Gastroesophageal sphincter (tissue), 4 donors: ENCODE data around the gene SH2D3A. TPM values are rescaled to one million over a fixed set of nuclear protein-coding genes. Genes with fewer than 3 reads are reported as not detected.
"Not testable (repeated sequence)": the region's sequence is repeated elsewhere in the genome, so short reads cannot be mapped to it uniquely, and the experiment has no call there.

ENCODE experiments used
- ATAC-seq: fragments of 150-250 bp; one replicate; pipeline ENCODE4 v1.9.1; 2016; ENCODE audit warnings: mild to moderate bottlenecking, moderate library complexity
- H3K27ac ChIP-seq, 4 donors: fragments of 200-600 bp; sonication (generic) in 3 of 4; 1 replicate in 3 of 4; 2 replicates in 1 of 4; pipeline ENCODE4 v1.5.1; 2016 to 2019
- H3K27me3 ChIP-seq: fragments of 200-600 bp; sonication (generic); one replicate; pipeline ENCODE4 v1.5.1; 2019
- H3K36me3 ChIP-seq, 2 donors: fragments of 200-600 bp; sonication (generic); one replicate each; pipeline ENCODE4 v1.5.1; 2019; ENCODE audit warnings: control low read depth in 1 of 2
- H3K4me1 ChIP-seq, 3 donors: fragments of 200-600 bp; sonication (generic); 1 replicate in 2 of 3; 2 replicates in 1 of 3; pipeline ENCODE4 v1.5.1; 2016 to 2019; ENCODE audit warnings: control low read depth in 2 of 3
- H3K4me3 ChIP-seq, 2 donors: fragments of 200-600 bp; sonication (generic); one replicate each; pipeline ENCODE4 v1.5.1; 2019; ENCODE audit warnings: mild to moderate bottlenecking in 1 of 2, moderate library complexity in 1 of 2
- H3K9me3 ChIP-seq, 3 donors: fragments of 200-600 bp; sonication (generic); one replicate each; pipeline ENCODE4 v1.5.1; 2017 to 2019; ENCODE audit warnings: control low read depth in 2 of 3
- EP300 ChIP-seq: sonication (generic); formaldehyde crosslinking; IDR thresholded peaks from one replicate; pipeline ENCODE4 v1.6.1; 2017; ENCODE audit warnings: antibody characterized with exemption, mild to moderate bottlenecking
- POLR2A ChIP-seq, 2 donors: fragments of 450-650 bp; IDR thresholded peaks; one replicate each; pipeline ENCODE4 v1.6.1; 2017; ENCODE audit warnings: antibody characterized with exemption in 2 of 2, mild to moderate bottlenecking in 2 of 2, moderate library complexity in 1 of 2
- POLR2AphosphoS5 ChIP-seq: sonication (generic); formaldehyde crosslinking; IDR thresholded peaks from one replicate; pipeline ENCODE4 v1.6.1; 2017; ENCODE audit warnings: antibody characterized with exemption
- WGBS, 2 donors: methylation state at CpG; one replicate each; pipeline ENCODE4 v1.1.5; 2018; ENCODE audit warnings: low coverage in 1 of 2; 5-methylcytosine and 5-hydroxymethylcytosine counted together
- total RNA-seq, 4 donors: library from RNA; depleted of rRNA; stranded (reverse); fragments of >200 nt; gene quantifications; one replicate each; pipeline ENCODE4 v1.1.0, GENCODE V29; 2016
- TF ChIP-seq, protein P1 (sequence below), 4 experiments: fragments of 200-600 bp in 2 of 4; fragments of 450-650 bp in 2 of 4; sonication (generic) in 1 of 4; IDR thresholded peaks; one replicate each; pipeline ENCODE4 v1.5.1; 2017 to 2019; ENCODE audit warnings: antibody characterized with exemption in 4 of 4, mild to moderate bottlenecking in 2 of 4, moderate library complexity in 2 of 4

Gene SH2D3A
- total RNA-seq, 4 donors from 2014 or later: 0.78 to 5.8 (median 1.7) TPM; not detected in 1

DNA sequence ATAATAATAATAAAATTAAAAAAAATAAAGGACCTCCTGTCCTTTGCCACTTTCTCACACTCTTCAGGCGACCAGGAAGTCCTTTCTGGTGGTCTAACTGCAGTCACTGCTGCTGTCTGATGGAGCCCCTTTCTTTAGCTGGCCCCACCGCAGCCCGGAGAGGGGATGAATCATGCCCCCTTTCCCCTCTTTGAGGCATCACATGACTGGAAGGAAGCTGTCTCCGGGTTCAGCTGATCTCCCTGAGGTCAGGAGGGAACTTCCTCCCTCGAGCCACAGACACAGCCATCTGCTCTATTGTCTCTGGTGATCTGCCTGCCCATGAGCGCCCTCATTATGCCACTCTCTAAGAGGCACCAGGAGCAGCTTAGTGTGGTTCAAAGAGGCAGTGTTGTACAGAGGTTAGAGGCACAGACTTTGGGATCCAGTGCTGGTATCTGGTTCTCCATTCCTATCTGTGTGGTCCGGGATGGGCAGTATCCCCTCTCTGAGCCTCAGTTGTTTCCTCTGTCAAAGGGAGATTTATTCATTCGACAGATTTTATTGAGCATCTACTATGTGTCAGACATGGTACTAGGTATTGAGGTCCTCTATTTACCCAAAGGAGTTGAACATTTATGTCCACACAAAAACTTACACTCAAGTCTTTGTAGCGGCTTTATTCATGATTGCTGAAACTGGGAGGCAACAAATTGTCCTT, 35.3 kb upstream of the SH2D3A start:
- Histone ChIP-seq H3K27ac (no peak overlapping the region), H3K4me3 (no peak overlapping the region), H3K36me3 (no peaks in the 10 kb centered on the region), H3K9me3 (no peaks in the 10 kb centered on the region), H3K27me3 (peaks cover 81% of the 10 kb centered on the region), H3K4me1 (peaks cover 0 to 7% (median 3%) of the 10 kb centered on the region in 3 donors)
- ATAC-seq: peak; percentile 55
- TF ChIP-seq POLR2AphosphoS5: no peak
- no peak for TF ChIP-seq POLR2A (IDR thresholded peaks at IDR 0.05)
- 46 to 53% methylated on average over 4 to 6 of the region's 9 CpGs for WGBS, 2 donors

DNA sequence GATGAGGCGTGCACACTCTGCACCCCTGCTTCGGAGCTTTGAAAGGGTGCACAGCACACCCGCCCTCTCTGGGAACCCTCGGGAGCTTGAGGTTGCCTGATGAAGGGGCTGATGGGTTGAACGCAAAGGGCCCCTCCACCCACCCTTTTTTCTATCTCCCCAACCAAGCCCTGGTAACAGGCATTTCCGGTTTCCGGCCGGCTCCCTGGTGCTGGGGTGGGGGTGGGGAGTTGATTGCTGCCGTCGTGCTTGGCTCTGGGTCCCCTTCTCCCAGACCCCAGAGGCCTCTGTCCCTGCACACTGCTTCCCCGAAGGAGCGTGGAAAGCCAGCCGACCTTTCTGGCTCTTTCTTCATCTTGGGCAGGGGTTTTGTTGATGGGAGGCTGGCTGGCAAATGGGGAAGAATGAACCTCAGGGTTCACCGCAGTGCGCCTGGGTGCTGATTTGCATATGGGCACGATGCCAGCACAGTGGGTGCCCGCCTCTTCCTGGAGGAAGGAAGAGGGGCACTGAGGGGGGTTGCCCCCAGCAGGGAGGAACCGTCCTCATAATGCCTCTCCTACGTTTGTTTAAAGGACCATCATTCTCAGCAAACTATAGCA, 34.4 kb upstream of the SH2D3A start:
- Histone ChIP-seq H3K4me1 (peaks cover 0 to 7% (median 3%) of the 10 kb centered on the region in 3 donors), H3K9me3 (peaks cover 0 to under 1% (median 0%) of the 10 kb centered on the region in 3 donors), H3K4me3 (peak overlapping the region in 1 of 2 donors; percentile 23), H3K27me3 (peaks cover 84% of the 10 kb centered on the region), H3K27ac (no peak overlapping the region), H3K36me3 (no peaks in the 10 kb centered on the region)
- WGBS, 2 donors: 17% methylated on average over 6 of the region's 19 CpGs; no CpG with 5 or more reads in 1 of the 2 donors
- peak; percentile 10 for ATAC-seq
- TF ChIP-seq POLR2AphosphoS5 (no peak), EP300 (no peak), POLR2A (IDR thresholded peaks at IDR 0.05) (no peak)
- TF ChIP-seq, protein P1, sequence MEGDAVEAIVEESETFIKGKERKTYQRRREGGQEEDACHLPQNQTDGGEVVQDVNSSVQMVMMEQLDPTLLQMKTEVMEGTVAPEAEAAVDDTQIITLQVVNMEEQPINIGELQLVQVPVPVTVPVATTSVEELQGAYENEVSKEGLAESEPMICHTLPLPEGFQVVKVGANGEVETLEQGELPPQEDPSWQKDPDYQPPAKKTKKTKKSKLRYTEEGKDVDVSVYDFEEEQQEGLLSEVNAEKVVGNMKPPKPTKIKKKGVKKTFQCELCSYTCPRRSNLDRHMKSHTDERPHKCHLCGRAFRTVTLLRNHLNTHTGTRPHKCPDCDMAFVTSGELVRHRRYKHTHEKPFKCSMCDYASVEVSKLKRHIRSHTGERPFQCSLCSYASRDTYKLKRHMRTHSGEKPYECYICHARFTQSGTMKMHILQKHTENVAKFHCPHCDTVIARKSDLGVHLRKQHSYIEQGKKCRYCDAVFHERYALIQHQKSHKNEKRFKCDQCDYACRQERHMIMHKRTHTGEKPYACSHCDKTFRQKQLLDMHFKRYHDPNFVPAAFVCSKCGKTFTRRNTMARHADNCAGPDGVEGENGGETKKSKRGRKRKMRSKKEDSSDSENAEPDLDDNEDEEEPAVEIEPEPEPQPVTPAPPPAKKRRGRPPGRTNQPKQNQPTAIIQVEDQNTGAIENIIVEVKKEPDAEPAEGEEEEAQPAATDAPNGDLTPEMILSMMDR (IDR thresholded peaks at IDR 0.05): no peak

GRCh38 chr19:6800991-6801484, 33.8 kb upstream of the SH2D3A start:
- H3K27ac ChIP-seq: no peak overlapping the region
- TF ChIP-seq EP300 (no peak), POLR2AphosphoS5 (no peak), POLR2A (IDR thresholded peaks at IDR 0.05) (no peak)
- TF ChIP-seq, protein P1 (IDR thresholded peaks at IDR 0.05): no peak
- no peaks in the 10 kb centered on the region for H3K36me3 ChIP-seq
- H3K4me3 ChIP-seq: peak overlapping the region in 1 of 2 donors; percentile 23
- peaks cover 0 to 6% (median 0%) of the 10 kb centered on the region in 3 donors for H3K9me3 ChIP-seq
- peaks cover 0 to 7% (median 3%) of the 10 kb centered on the region in 3 donors for H3K4me1 ChIP-seq
- 17 to 20% methylated on average over 1 of the region's 10 CpGs for WGBS, 2 donors
- H3K27me3 ChIP-seq: peaks cover 84% of the 10 kb centered on the region
- no peak for ATAC-seq

DNA sequence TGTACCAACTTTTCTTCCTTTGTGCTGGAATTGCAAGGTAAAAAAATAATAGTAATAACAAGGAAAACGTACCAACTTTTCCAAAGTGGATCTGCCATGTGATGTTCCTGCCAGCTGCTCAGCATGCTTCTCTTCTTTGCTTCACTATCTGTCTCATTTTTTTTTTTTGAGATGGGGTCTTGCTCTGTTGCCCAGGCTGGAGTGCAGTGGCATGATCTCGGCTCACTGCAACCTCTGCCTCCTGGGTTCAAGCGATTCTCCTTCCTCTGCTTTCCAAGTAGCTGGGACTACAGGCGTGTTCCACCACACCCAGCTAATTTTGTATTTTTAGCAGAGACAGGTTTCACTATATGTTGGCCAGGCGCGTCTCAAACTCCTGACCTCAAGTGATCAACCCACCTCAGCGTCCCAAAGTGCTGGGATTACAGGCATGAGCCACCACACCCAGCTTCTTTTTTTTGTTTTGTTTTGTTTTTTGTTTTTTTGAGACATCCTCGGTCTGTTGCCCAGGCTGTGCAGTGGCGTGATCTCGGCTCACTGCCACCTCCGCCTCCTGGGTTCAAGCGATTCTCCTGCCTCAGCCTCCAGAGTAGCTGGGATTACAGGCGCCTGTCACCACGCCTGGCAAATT, 33.0 kb upstream of the SH2D3A start:
- H3K36me3 ChIP-seq, ATAC-seq, H3K4me3 ChIP-seq, H3K27ac ChIP-seq, H3K4me1 ChIP-seq: not testable (repeated sequence)
- H3K9me3 ChIP-seq: peaks cover 0 to 11% (median 0%) of the 10 kb centered on the region in 3 donors
- peaks cover 80% of the 10 kb centered on the region for H3K27me3 ChIP-seq
- 65 to 72% methylated on average over 4 to 9 of the region's 14 CpGs for WGBS, 2 donors

DNA sequence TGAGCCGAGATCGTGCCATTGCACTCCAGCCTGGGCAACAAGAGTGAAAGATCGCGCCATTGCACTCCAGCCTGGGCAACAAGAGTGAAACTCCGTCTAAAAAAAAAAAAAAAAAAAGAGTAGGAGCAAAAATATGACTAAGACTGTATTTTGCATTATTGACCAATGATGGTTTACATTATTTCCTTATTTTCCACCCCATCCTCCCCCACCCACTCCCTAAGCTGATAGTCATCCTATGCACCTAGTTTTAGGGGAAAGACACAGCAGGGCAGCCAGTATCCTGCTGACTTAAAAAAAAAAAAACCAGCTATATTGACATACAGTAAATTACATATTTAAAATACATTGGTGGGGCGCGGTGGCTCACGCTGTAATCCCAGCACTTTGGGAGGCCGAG, 30.4 kb upstream of the SH2D3A start:
- 67 to 74% methylated on average over 5 to 6 of the region's 9 CpGs for WGBS, 2 donors
- no peak overlapping the region for H3K27ac ChIP-seq
- no peaks in the 10 kb centered on the region for H3K36me3 ChIP-seq
- H3K9me3 ChIP-seq: peaks cover 0 to 24% (median 0%) of the 10 kb centered on the region in 3 donors
- no peak for ATAC-seq
- H3K27me3 ChIP-seq: peaks cover 58% of the 10 kb centered on the region
- H3K4me1 ChIP-seq: peaks cover 0 to 7% (median 3%) of the 10 kb centered on the region in 3 donors
- H3K4me3 ChIP-seq: no peak overlapping the region
- TF ChIP-seq POLR2A (IDR thresholded peaks at IDR 0.05): no peak
- TF ChIP-seq, protein P1 (IDR thresholded peaks at IDR 0.05): no peak
- TF ChIP-seq POLR2AphosphoS5: no peak
- TF ChIP-seq EP300: no peak
